ENCODE results near the gene COX18. TPM values are rescaled to one million over a fixed set of nuclear protein-coding genes. Genes with fewer than 3 reads are reported as not detected.

Gene COX18
- total RNA-seq, 1 donor from 2014 or later, result 10.8 TPM

GRCh38 chr4:73053076-73053475 lies 16.4 kb downstream of the COX18 start:
- Histone ChIP-seq H3K27ac (ENCODE audit: low read depth, low read length) (no peak overlapping the region), H2AFZ (ENCODE audit: low read depth, low read length) (no peak overlapping the region), H4K20me1 (ENCODE audit: insufficient read depth, low read length) (no peaks in the 10 kb centered on the region), H3K4me3 (ENCODE audit: insufficient read depth, low read depth, low read length) (no peak overlapping the region), H3K4me1 (ENCODE audit: insufficient read depth, low read length) (no peaks in the 10 kb centered on the region), H3K9ac (ENCODE audit: low read length) (no peak overlapping the region), H3K9me3 (ENCODE audit: insufficient read depth, low read depth, low read length) (no peaks in the 10 kb centered on the region), H3K36me3 (ENCODE audit: insufficient read depth, low read length) (peaks cover 16% of the 10 kb centered on the region), H3K4me2 (ENCODE audit: low read length) (no peak overlapping the region), H3K27me3 (ENCODE audit: insufficient read depth, low read length) (no peaks in the 10 kb centered on the region), H3K79me2 (ENCODE audit: insufficient read depth, low read length) (no peaks in the 10 kb centered on the region)
- Mint-ChIP-seq H3K36me3 (ENCODE audit: low read depth, unreplicated experiment) (peaks cover 5% of the 10 kb centered on the region), H3K4me1 (ENCODE audit: low read depth, unreplicated experiment) (no peaks in the 10 kb centered on the region), H3K4me3 (ENCODE audit: unreplicated experiment) (no peak overlapping the region), H3K27ac (ENCODE audit: unreplicated experiment) (no peak overlapping the region), H3K9me3 (ENCODE audit: unreplicated experiment) (no peaks in the 10 kb centered on the region), H3K27me3 (ENCODE audit: low read depth, unreplicated experiment) (no peaks in the 10 kb centered on the region)
- DNase-seq (ENCODE audit: low read depth) (peak; percentile 13), FAIRE-seq (no peak)
- TF ChIP-seq CTCF (IDR thresholded peaks at IDR 0.05; ENCODE audit: insufficient read depth, low read depth, low read length), result no peak
- TF ChIP-seq EZH2 (IDR thresholded peaks at IDR 0.05; ENCODE audit: insufficient read depth, low read length), result no peak

GRCh38 chr4:73051625-73052024 lies 17.9 kb downstream of the COX18 start:
- Histone ChIP-seq H3K79me2 (ENCODE audit: insufficient read depth, low read length) (no peaks in the 10 kb centered on the region), H3K36me3 (ENCODE audit: insufficient read depth, low read length) (peaks cover 12% of the 10 kb centered on the region), H3K9ac (ENCODE audit: low read length) (no peak overlapping the region), H3K27me3 (ENCODE audit: insufficient read depth, low read length) (no peaks in the 10 kb centered on the region), H3K9me3 (ENCODE audit: insufficient read depth, low read depth, low read length) (no peaks in the 10 kb centered on the region), H3K4me3 (ENCODE audit: insufficient read depth, low read depth, low read length) (no peak overlapping the region), H3K4me2 (ENCODE audit: low read length) (no peak overlapping the region), H3K4me1 (ENCODE audit: insufficient read depth, low read length) (no peaks in the 10 kb centered on the region), H3K27ac (ENCODE audit: low read depth, low read length) (no peak overlapping the region), H2AFZ (ENCODE audit: low read depth, low read length) (no peak overlapping the region), H4K20me1 (ENCODE audit: insufficient read depth, low read length) (no peaks in the 10 kb centered on the region)
- FAIRE-seq (no peak), DNase-seq (ENCODE audit: low read depth) (no peak)
- Mint-ChIP-seq H3K27ac (ENCODE audit: unreplicated experiment) (no peak overlapping the region), H3K9me3 (ENCODE audit: unreplicated experiment) (no peaks in the 10 kb centered on the region), H3K36me3 (ENCODE audit: low read depth, unreplicated experiment) (peaks cover 3% of the 10 kb centered on the region), H3K27me3 (ENCODE audit: low read depth, unreplicated experiment) (no peaks in the 10 kb centered on the region), H3K4me1 (ENCODE audit: low read depth, unreplicated experiment) (no peaks in the 10 kb centered on the region), H3K4me3 (ENCODE audit: unreplicated experiment) (no peak overlapping the region)
- TF ChIP-seq EZH2 (IDR thresholded peaks at IDR 0.05; ENCODE audit: insufficient read depth, low read length) (no peak), CTCF (IDR thresholded peaks at IDR 0.05; ENCODE audit: insufficient read depth, low read depth, low read length) (no peak)

DNA sequence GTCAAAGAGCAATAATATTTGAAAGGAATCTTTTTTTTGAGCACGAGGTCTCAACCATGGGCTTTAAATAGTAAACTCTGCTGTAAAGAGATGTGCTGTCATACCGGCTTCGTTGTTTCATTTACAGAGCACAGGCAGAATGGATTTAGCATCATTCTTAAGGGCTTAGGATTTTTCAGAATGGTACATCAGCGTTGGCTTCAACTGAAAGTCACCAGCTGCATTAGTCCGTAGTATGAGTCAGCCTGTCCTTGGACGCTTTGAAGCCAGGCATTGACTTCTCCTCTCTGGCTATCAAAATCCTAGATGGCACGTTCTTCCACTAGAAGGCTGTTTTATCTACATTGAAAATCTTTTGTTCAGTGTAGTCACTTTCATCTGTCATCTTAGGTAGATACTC lies 23.6 kb downstream of the COX18 start:
- TF ChIP-seq EZH2 (IDR thresholded peaks at IDR 0.05; ENCODE audit: insufficient read depth, low read length), result no peak
- no peak for TF ChIP-seq CTCF (IDR thresholded peaks at IDR 0.05; ENCODE audit: insufficient read depth, low read depth, low read length)
- Histone ChIP-seq H3K27ac (ENCODE audit: low read depth, low read length) (no peak overlapping the region), H3K36me3 (ENCODE audit: insufficient read depth, low read length) (no peaks in the 10 kb centered on the region), H2AFZ (ENCODE audit: low read depth, low read length) (no peak overlapping the region), H3K27me3 (ENCODE audit: insufficient read depth, low read length) (no peaks in the 10 kb centered on the region), H3K9me3 (ENCODE audit: insufficient read depth, low read depth, low read length) (no peaks in the 10 kb centered on the region), H3K4me2 (ENCODE audit: low read length) (no peak overlapping the region), H3K4me1 (ENCODE audit: insufficient read depth, low read length) (no peaks in the 10 kb centered on the region), H3K4me3 (ENCODE audit: insufficient read depth, low read depth, low read length) (no peak overlapping the region), H3K79me2 (ENCODE audit: insufficient read depth, low read length) (no peaks in the 10 kb centered on the region), H4K20me1 (ENCODE audit: insufficient read depth, low read length) (no peaks in the 10 kb centered on the region), H3K9ac (ENCODE audit: low read length) (no peak overlapping the region)
- Mint-ChIP-seq H3K4me3 (ENCODE audit: unreplicated experiment) (no peak overlapping the region), H3K9me3 (ENCODE audit: unreplicated experiment) (no peaks in the 10 kb centered on the region), H3K4me1 (ENCODE audit: low read depth, unreplicated experiment) (no peaks in the 10 kb centered on the region), H3K27ac (ENCODE audit: unreplicated experiment) (no peak overlapping the region), H3K27me3 (ENCODE audit: low read depth, unreplicated experiment) (no peaks in the 10 kb centered on the region), H3K36me3 (ENCODE audit: low read depth, unreplicated experiment) (peaks cover 7% of the 10 kb centered on the region)
- DNase-seq (ENCODE audit: low read depth) (no peak), FAIRE-seq (no peak)

Measured in astrocyte (in vitro differentiated cells and primary cell).